Stimulated activated naive CD4-positive, alpha-beta T cell treated with Interleukin-2 at 50 U/mL for 16 hours (primary cell): Measurements from ENCODE around the gene RAD51B.

Experiments used
- DNase-seq: peaks from one replicate; lab custom pipeline; 2025; lab: John Stamatoyannopoulos, UW

Gene RAD51B

DNA sequence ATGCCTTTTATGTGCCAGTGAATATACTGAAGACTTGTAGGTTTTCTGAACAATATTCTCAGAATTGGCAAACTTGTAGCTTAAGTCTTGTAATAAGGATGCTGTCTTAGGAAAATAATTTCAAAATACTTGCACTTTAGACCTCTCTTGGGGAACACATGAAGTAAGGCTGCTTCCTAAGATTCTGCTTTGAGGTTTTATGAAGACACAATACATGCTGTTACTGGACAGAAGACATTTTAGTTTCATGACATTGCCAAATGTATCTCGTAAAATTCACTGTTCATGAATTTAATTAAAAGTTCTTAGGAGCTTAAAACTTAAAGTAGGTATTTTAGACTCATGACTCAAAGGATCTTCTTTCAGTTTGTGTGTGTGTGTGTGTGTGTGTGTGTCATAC is 80.7 kb downstream of the RAD51B start:
- no peak for DNase-seq

DNA sequence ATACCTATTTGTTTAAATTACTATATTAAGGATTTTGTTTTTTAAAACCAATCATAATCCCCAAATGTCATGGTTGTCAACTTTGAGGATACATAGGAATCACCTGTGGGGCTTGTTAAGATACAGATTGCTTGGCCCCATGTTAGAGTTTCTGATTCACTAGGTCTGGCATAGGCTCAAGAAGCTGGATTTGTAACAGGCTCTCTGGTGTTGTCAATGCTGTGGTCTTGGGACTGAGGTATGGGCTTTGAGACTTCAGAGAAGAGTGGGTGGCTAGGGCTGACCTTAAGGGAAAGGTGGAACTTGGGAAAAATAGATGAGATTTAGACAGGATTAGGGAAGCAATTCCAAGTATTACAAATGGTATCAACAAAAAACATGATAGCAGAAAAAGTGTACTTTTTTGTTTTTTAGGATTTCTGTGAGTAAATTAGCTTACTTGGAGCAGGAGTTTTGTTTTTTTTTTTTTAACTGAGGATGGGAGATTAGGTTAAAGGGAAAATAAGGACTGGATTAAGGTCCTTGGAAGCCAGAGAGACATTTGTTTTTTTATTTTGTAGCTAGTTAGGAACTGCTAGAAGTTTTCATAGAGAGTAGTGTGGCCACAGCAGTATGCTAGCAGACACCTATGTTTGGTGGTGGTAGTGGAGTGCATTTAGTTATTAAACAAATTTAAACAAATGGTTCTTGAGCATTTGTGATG is 88.6 kb downstream of the RAD51B start:
- DNase-seq, result no peak

DNA sequence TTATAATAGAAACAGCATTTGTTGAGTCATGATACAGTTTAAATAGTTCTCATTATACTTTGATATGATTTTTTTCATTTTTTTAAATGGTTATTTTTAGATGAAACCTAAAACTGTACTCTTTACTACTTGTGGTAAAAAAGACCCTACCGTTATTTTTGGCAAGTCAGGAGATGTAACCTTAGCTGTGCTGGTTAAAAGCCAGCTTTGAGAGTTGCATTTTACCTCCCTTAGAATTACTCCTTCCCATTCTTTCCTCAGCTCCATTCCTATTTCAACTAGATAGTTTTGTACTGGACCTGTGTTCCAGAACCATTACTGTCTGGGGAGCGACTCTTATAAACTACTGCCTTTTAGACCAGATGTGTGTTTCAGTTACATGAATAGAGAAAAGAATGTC is 92.0 kb downstream of the RAD51B start:
- no peak for DNase-seq

DNA sequence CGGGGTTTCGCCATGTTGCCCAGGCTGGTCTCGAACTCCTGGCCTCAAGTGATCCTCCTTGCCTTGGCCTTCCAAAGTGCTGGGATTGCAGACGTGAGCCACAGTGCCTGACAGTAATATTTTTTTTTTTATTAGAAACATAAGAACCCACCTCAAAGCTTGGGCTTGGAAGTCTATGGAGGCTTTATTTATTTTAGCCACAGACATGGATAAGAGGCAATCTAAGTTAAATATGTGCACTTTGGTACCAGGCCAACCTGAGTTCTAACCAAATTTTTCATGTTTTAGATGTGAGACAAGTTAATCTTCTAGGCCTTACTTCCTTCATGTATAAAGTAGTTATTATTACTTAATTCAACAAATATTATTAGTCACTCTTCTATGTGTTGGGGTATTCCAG is 96.9 kb downstream of the RAD51B start:
- DNase-seq, result no peak

DNA sequence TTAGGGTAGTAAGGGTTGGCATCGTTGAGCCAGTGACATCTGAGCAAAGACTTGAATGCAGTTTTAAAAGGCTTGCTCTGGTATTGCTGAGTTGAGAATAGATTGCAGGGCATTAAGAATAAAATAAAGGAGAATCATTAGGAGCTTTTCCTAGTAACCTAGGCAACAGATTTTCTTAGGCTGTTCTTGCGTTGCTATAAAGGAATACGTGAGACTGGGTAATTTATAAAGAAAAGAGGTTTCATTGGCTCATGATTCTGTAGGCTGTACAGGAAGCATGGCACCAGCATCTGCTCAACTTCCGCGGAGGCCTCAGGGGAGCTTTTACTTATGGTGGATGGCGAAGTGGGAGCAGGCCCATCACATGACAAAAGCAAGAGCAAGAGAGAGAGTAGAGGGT is 97.4 kb downstream of the RAD51B start:
- DNase-seq, result no peak

DNA sequence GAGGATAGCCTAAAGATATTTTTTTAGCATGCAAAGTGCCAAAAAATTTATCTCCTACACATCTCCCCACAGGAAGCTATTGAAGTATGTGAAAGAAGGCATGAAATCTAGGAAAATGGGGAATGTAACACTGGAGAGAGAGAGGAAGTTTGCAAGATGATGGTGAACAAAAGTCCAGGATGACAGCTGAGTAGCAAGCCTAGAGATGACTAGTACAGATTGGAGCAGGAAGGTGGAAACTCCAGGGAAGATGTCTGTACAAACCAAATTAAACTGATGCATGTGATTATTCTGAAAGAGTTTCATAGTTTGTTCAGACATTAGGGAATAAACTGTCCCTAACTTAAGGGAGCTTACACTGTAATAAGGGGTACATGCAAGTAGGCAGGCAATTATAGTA is 99.3 kb downstream of the RAD51B start:
- DNase-seq, result no peak

DNA sequence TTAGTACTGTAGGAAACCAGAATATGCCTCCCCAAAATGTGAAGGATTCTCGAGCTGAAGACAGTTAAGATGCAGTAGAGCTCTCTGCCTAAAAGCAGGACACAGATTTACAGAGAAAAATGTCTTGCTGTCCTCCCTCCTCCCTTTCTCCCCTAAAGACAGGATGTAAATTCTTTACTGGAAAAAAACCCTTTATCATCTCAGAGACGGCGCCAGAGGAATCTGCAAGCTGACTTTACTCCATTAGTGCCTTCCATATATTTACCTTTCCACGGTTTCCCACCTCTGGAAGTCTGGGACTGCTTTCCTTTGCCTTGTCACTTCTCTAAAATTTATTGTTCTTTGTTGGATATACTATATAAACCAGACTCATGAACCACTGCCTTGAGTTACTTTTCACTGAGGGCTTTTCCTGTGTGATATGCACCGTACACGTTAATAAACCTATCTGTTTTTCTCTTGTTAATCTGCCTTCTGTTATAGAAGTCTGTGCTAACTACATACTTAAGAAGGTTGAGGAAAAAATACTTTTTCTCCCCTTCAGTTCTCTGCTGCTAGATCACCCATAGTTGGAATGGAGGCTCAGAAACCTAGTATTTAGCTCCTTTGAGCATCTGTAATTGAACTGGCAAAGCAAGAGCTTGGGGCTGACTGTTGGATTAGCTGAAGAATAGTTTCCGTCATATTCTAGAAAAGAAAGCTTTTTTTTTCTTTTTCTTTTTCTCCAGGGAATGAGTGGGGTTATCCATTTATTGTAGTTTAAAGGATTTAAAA is 99.9 kb downstream of the RAD51B start:
- no peak for DNase-seq

DNA sequence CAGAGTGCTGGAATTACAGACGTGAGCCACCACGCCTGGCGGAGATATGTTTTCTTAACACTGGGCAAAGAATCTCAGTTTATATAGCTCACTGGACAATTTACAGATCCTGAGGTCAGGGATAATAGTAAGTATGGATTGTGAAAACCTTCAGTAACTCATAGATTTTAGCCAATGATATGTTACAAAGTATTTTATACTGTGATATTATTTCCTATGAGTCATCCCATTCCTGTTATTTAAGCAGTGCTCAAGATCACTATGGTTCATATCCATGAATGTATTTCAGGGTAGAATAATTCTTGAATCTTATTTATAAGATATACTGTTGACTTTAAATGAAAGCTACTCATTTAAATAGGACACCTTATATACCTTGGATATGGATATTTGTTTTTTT is 107.2 kb downstream of the RAD51B start:
- DNase-seq, result no peak

DNA sequence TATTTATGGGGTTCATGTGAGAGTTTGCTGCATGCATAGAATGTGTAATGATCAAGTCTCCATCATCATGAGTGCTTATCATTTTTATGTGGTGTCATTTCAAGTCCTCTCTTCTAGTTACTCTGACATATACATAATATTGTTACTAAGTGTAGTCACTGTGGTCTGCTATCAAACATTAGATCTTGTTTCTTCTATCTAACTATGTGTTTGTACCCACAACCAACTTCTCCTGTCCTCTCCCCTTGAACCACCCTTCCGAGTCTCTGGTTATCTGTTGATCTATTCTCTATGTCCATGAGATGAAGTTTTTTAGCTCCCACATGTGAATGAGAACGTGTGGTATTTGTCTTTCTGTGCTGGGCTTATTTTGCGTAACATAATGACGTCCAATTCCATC is 107.7 kb downstream of the RAD51B start:
- DNase-seq, result no peak

DNA sequence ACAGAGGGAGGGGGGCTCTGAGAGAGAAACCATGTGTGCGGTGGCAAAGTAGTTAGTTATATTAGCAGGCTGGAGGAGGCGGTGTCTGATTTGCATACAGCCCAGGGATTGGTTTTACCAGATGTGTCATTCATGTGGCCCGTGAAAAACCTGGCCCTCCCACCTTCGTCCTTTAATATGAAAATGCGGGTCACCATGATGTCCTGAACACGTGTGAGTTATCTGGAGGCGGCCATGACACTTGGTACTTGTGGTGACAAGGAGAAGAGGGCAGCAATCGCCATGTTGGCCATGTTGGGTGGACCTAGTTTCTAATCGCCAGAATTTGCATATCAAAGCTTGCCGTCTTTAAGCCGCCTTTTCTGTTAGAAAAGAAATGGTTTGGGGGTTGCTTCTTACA is 108.8 kb downstream of the RAD51B start:
- DNase-seq, result no peak

DNA sequence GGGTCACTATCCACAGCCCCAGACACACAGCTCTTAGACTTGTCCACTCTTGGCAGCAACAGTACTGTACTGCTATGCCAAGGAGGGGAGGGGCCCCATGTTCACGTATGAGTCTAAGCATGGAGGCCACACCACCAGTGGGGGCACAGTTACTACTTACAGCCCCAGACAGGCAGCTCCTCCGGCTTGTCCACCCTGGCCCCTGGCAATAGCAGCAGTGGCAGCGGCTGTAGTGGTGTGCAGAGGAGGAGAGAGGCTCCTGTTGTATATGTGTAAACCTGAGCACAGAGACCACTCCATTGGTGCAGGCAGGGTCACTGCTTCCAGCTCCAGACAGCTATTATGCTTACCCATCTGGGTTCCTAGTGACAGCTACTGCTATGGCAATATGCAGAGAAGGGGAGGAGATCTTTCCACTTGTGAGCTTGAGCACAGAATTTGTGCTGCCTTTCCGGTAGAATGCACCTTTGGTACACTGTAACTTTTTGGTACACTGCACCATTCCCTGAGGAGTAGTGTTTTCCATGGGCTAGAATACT is 113.2 kb downstream of the RAD51B start:
- DNase-seq, result no peak

DNA sequence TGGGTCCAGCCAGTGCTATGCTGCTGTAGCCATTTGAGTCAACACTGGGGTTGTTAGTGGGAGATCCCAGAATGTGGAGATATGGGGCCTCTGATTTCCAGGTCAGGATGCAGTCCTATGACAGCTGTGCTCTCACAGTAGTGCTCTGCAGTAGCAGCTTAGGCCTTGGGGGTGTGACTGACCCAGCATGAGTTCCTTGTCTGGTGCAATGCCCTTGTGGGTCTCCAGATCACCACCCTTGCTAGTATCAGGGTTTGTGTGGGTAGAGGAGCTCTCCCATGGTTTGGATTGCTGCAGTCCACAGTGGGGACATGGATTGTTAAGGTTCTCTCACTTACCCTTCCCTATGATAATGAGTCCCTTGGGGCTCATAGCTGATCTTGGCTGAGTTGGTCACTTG is 113.7 kb downstream of the RAD51B start:
- DNase-seq, result no peak

DNA sequence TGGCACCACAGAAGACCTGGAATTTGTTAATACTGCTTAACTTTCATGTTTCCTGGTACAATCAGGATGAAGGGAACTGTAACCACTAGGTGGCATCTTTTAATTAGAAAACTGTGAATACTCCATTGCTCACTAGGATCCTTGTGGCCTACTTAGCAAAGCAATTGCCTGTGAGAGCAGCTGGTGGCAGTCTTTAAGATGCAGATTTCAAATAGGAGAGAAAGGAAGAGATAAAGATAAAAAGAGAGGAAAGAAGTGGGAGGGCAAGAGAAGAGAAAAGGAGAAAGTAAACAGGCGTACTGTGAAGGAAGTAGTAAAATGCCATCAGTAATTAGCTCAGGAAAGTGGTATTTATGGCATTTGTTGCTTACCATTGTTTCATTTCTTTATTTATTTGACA is 114.5 kb downstream of the RAD51B start:
- DNase-seq, result no peak

DNA sequence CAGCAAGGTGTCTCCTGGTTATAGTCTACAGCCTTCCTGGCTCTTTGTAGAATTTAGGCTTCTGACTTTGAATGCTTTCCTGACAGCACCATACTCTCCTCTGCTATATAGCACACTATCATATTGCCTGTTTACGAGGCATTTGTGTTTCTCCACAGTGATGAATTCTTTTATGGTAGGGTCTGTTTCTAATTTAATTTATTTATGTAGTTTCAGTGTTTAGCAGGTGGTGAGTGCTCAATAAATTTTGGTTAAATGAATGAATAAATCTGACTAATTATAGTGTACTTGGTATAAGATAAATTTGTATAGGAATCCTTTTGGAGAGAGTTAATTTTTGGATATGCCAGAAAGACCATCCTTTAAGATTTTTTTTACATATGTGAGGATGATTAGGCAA is 115.3 kb downstream of the RAD51B start:
- no peak for DNase-seq

DNA sequence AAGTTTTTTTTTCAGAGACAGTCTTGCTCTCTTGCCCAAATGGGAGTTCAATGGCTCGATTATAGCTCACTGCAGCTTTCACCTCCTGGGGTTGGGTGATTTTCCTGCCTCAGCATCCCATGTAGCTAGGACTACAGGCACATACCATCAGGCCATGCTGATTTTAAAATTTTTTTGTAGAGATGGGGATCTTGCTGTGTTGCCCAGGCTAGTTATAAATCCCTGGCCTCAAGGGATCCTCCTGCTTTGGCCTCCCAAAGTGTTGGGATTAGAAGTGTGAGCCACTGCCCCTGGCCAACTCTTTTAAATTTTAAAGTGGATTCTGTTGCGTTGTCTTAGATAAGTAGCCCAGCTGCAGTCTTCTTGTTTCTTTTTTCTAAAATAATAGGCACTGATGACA is 115.8 kb downstream of the RAD51B start:
- DNase-seq, result no peak

DNA sequence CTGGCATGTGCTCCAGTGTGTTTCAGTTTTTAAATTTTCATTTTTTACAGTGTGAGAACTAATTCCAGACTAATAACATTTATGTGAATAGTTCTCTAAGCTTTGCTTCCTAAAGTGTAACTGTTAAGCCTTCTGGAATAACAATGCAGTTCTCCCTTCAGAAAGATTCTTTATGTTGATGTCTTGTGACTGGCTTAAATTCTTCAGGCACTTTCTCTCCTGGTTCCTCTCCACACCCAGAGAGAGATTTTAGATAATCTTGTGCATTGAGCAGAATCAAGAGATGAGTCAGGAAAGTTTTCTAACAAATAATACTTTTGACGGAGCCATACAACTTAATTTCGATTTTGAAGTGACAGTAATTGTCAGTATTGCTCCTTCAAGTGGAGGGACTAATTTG is 118.5 kb downstream of the RAD51B start:
- DNase-seq, result no peak

DNA sequence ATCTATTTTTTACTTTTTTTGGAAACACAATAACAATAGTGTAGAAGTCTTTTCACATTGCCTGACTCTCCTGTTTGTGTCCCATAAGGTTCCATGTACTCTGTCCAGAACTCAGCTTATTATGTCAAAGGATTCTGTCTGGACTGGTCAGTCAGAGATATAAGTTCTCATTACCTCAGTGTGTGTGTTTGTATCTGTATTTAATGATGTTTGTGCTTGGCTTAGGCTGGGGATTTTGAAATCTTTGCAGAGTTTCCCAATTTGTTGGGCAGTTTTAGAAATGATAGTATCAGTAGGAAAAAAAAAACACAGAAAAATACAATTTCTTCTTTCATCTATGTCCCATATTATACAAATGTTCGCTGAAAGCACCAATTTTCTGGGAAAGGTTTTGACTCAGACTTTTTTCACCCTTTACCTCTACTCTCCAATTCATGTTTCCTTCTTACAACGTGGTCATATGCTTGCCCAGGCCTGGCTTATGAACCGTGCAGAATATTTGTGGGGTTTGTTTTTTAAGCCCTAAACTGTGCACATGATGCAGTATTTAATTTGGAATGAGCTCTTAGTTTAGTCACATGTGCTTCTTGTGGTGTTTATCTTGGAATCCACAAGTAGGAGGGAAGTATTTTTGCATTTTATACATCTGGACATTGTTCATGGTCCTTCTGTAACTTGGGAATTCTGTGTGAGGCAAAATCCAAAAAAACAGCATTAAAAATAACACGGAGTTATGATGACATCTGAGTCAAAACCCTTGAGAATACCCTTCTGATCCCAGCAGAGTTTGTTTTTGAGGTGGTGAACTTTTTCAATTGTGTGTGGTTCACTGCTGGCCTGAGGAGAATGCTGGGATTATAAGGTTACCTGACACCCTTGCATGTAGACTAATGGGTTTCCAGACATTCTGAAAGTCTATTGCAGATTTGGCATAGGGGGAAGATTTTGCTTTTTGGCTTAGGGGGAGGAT is 121.2 kb downstream of the RAD51B start:
- DNase-seq, result no peak

DNA sequence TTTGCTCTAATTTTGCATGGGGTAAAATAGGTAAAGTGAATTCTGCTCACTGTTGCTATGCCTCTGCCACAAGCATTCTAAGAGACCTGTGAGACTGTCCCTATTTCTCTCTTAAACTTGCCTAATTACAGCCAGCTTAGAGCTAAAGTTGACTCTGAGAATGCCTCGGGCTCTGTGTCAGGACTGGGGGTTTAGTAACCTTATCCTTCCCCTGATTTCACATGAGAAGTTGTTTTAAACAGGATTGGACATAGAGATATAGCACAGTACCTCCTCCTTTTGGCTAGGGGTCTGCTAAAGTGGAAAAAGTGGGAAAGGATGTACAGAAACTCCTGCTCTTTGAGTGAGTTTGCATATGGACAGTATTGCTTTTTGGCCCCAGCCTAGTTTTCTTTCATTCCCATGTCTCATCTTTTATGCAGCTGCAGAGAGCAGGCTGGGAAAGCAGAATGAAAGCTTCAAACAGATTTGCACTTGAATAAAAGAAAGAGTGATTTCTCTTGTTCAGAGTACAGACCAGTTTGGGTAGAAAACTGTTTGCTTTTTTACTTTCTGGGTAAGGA is 122.0 kb downstream of the RAD51B start:
- DNase-seq, result no peak

DNA sequence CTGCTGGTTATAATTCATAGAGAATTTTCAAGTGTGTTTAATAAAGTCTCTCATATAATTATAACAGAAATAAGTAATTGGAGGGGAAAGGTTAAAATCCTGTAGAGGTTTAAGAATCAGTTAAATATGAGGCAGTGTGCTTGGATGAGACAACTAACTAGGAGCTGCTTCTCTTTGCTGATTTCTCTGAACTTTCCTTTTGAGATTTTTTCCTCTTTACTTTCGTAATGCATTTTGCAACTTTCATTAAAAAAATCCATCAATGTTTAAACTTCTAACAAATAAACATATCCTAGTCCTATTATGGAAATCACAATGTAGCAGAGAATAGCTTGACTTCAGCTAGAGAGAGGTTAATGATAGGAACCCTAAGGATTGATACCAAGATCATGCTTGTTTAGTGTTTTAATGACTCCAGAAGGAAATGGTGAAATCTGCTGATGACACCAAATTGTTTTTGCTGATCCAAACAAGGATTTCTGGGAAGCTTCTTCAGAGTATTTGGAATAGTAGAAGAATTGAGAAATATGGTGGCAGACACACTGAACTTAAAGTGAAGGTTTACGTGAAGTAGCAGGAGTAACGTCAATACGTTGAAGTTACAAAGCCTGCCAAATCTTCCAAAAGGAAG is 122.6 kb downstream of the RAD51B start:
- DNase-seq, result no peak

DNA sequence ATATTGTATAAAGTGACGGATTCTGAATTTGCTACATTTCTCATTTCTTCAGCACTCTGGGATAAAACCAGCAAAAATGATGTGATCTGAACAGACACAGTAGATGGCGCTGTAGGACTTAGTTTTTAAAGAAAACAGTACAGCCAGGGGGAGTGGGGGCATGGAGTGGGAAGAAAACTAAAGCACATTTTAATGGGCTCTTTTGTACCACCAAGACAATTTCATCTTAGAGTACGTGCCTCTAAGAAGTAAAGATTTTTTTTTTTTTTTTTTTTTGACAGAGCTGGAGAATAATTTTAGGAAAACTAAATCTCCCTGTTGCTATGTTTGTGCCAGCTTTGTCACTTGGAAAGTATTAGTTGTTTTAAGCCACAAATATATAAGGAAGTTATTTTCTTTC is 124.4 kb downstream of the RAD51B start:
- DNase-seq, result peak; percentile 16

DNA sequence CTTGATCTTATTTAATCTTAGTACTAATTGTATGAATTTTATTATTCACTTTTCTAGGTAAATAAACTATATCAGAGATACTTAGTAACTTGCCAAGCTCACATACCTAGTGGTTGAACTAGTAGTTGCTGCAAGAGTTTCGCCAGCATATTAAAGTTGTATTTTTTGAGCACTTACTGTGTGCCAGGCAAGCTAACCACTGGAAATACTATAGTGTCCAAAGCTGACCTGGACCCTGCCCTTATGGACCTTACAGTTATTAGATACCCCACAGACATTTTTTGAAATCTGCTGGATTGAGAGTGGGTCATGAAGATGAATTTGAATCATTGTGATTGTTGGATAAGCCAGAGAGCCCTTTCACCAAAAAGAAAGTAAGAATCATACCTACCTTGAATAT is 125.0 kb downstream of the RAD51B start:
- DNase-seq, result no peak

DNA sequence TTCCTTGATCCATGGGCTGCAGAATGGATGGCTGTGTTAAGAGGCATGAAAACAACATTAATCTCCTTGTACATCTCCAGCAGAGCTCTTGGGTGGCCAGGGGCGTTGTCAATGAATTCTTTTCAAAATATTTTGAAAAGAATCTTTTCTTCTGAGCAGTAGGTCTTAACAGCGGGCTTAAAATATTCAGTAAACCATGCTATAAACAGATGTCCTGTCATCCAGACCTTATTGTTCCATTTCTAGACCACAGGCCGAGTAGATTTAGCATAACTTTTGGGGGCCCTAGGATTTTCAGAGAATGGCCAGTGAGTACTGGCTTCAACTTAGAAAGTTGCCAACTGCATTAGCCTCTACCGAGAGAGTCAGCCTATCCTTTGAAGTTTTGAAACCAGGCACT is 130.2 kb downstream of the RAD51B start:
- no peak for DNase-seq
